GM18526 (cell line): Measurements from ENCODE around the gene ESPN.

Experiments
- POLR2A ChIP-seq: IDR thresholded peaks from 3 replicates; pipeline ENCODE4 v1.6.1; 2011; ENCODE audit not compliant: insufficient read length; ENCODE audit errors: extremely low read depth

The ESPN gene

GRCh38 chr1:6495540-6496364, 71.2 kb downstream of the ESPN start:
- no peak for TF ChIP-seq POLR2A

- TF ChIP-seq POLR2A: no peak
Measured at GRCh38 chr1:6496365-6496721, 71.8 kb downstream of the ESPN start.

GRCh38 chr1:6496890-6497214, 72.3 kb downstream of the ESPN start:
- no peak for TF ChIP-seq POLR2A

DNA sequence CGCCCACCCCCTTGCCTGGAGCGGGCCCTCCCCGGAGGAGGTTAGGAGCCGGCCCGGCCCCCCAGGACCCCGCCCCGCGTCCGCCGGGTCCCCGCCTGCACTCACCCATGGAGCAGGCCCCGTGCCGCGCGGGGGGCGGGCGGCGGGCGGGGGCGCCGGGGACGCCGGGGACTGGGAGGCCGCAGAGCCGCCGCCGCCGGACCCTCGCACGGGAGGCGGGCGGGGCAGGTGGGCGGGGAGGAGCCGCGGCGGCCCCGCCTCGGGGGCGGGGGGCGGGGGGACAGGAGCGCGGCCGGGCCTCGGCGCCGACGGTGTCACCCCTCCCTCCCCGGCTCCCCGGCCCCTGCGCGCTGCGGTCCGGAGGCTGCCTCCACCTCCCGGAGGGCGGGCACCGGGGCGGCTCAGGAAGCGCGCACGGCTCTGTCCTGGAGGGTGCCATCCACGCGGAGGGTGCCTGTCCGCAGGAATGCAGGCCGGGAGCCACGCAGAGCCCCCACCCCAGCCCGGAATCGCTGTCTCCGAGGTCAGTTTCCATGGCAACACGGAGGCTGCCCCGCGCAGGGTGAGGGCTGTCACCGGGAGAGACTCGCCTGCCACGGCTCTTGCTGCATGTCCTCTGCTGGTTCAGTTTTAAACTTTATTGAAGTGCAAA, 72.8 kb downstream of the ESPN start:
- TF ChIP-seq POLR2A: no peak

DNA sequence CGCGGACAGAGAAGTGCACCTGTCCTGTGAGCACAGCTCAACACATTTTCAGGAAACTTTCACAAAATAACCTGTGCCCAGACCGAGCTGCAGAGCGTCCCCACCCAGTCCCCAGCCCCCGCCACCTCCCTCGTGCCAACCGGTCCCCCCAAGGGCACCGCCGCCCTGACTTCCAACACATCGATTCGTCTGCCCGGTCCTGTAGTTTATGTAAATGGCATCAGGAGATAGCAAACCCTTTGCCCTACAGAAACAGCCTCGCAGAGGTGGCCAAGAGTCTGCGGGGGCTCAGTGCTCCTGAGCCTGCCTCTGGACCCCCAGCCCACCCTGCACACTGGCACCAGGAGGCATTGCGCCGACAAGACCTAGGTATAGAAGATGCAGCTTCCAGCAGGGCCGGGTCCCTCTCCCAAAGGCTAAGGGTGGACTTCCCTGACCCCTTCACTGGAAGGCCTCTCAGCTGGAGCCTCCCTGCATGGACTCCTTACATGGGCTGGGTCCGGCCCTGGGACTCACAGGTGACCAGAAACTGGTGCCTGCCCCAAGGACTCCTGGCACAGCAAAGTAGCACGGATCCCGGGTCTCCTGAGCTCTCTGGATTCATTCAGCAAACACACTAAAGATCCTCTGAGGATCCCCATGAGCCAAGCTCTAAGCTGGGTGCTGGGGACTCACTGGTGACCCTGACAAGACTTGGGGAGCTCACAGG, 73.4 kb downstream of the ESPN start:
- TF ChIP-seq POLR2A: no peak

- TF ChIP-seq POLR2A: no peak
Measured at GRCh38 chr1:6498576-6499111, 74.1 kb downstream of the ESPN start.

DNA sequence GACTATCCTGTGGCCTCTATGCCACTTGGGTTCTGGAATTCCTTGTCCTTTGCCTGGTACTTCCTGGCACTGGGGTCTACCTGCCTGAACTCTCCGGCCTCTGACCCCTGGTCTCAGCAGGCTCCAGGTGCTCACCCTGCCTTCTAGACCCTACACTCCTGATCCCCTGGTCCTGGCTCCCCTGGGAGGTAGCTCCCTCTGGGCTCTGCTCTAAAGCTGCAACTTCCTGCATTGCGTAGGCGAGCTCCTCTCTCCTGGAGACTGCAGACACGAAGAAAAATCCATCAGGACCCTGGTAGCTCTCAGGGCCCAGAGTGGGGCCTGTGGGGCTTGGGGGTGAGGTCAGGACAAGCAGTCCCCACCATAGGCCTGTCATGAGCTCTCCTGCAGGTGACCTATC, 74.7 kb downstream of the ESPN start:
- TF ChIP-seq POLR2A: no peak

- TF ChIP-seq POLR2A: no peak
Measured at GRCh38 chr1:6500544-6501278, 76.1 kb downstream of the ESPN start.

GRCh38 chr1:6501279-6501813, 76.8 kb downstream of the ESPN start:
- no peak for TF ChIP-seq POLR2A

GRCh38 chr1:6502000-6502891, 77.7 kb downstream of the ESPN start:
- no peak for TF ChIP-seq POLR2A

DNA sequence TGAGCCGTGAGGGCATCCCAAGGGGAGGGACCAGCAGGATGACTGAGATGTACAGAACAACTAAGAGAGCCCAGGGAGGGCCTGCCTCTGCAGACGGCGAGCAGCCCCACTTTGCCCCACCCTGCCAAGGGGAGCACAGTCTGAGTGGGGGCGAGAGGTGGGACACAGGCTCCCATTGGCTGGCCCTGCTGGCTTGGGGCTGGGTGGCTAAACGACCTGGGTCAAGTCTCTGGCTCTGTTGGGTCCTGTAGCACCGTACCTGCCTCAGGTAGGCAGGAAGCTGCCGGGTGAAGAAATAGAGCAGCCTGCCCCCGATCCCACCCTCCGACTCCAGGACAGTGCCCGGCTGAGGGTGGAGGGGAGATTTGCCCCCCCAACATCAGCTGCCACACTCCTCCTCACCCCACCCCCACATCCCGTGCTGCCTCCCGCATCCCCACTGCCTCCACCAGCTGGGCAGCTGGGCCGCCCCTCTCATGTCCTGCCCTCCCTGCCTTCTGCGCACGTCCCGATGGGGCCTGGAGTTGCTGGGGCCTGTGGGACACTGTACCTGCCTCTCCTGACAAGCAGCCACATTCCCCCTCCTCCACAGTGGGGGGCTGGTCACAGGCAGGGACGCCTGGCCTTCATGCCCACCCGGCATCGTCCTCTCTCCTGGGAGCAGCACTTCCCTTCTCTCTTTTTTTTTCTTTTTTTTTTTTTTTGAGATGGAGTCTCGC, 79.5 kb downstream of the ESPN start:
- no peak for TF ChIP-seq POLR2A

DNA sequence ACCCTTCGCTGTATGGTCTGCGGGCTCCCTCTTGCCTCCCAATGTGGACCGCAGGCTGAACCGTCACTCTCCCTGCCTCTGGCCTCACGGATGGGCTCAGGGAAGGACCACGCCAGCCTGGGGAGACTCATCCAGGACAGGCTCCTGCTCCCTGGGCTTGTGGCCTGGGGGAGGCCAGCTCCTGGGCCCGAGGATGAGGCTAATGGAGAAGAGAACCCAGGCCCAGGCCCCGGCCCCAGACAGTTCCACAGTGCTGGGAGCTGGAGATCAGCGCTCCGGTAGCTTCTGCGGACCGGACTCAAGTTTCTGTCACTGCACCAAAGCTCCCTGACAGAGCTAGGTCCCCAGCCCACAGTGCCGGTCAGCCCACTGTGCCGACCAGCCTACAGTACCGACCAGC, 80.3 kb downstream of the ESPN start:
- no peak for TF ChIP-seq POLR2A

GRCh38 chr1:6505367-6506209, 81.0 kb downstream of the ESPN start:
- no peak for TF ChIP-seq POLR2A
